Astrocyte (in vitro differentiated cells and primary cell): ENCODE measurements around the gene PAH. TPM values are rescaled to one million over a fixed set of nuclear protein-coding genes. Genes with fewer than 3 reads are reported as not detected.

Source experiments
- DNase-seq: peaks from one replicate; pipeline ENCODE4 v3.0.0-alpha.2; 2010; ENCODE audit warnings: low read depth
- FAIRE-seq: peaks from 2 replicates; lab custom pipeline; 2011; peaks lifted over from hg19 to GRCh38; lab: Jason Lieb, UNC
- H2AFZ ChIP-seq: 2 replicates; pipeline ENCODE4 v1.6.0; 2012; ENCODE audit warnings: low read depth, low read length, inconsistent platforms
- H3K27ac ChIP-seq: 2 replicates; pipeline ENCODE4 v1.5.1; 2011; ENCODE audit warnings: low read depth, low read length, inconsistent platforms
- H3K27me3 ChIP-seq: 2 replicates; pipeline ENCODE4 v1.6.0; 2011; ENCODE audit warnings: low read length, inconsistent platforms; ENCODE audit not compliant: insufficient read depth
- H3K36me3 ChIP-seq: 2 replicates; pipeline ENCODE4 v1.5.1; 2011; ENCODE audit warnings: low read length, inconsistent platforms; ENCODE audit not compliant: insufficient read depth
- H3K4me1 ChIP-seq: 2 replicates; pipeline ENCODE4 v1.5.1; 2011; ENCODE audit warnings: low read length, inconsistent platforms; ENCODE audit not compliant: insufficient read depth
- H3K4me2 ChIP-seq: 2 replicates; pipeline ENCODE4 v1.6.0; 2012; ENCODE audit warnings: low read length, inconsistent platforms
- H3K4me3 ChIP-seq: 2 replicates; pipeline ENCODE4 v1.5.1; 2011; ENCODE audit warnings: low read depth, mild to moderate bottlenecking, low read length, inconsistent platforms; ENCODE audit not compliant: insufficient read depth
- H3K79me2 ChIP-seq: 2 replicates; pipeline ENCODE4 v1.6.0; 2012; ENCODE audit warnings: mild to moderate bottlenecking, low read length, inconsistent platforms; ENCODE audit not compliant: insufficient read depth
- H3K9ac ChIP-seq: 2 replicates; pipeline ENCODE4 v1.6.0; 2012; ENCODE audit warnings: mild to moderate bottlenecking, low read length, inconsistent platforms
- H3K9me3 ChIP-seq: 2 replicates; pipeline ENCODE4 v1.5.1; 2012; ENCODE audit warnings: low read depth, mild to moderate bottlenecking, low read length, inconsistent platforms; ENCODE audit not compliant: insufficient read depth
- H4K20me1 ChIP-seq: 2 replicates; pipeline ENCODE4 v1.6.0; 2012; ENCODE audit warnings: low read length, inconsistent platforms; ENCODE audit not compliant: insufficient read depth
- H3K27ac Mint-ChIP-seq: one replicate; pipeline ENCODE4 v1.8.0; 2021; ENCODE audit warnings: mild to moderate bottlenecking, mixed read lengths; ENCODE audit not compliant: unreplicated experiment
- H3K27me3 Mint-ChIP-seq: one replicate; pipeline ENCODE4 v1.8.0; 2021; ENCODE audit warnings: low read depth, mixed read lengths; ENCODE audit not compliant: unreplicated experiment
- H3K36me3 Mint-ChIP-seq: one replicate; pipeline ENCODE4 v1.8.0; 2021; ENCODE audit warnings: low read depth, mixed read lengths; ENCODE audit not compliant: unreplicated experiment
- H3K4me1 Mint-ChIP-seq: one replicate; pipeline ENCODE4 v1.8.0; 2021; ENCODE audit warnings: low read depth, mixed read lengths; ENCODE audit not compliant: unreplicated experiment
- H3K4me3 Mint-ChIP-seq: one replicate; pipeline ENCODE4 v1.8.0; 2021; ENCODE audit warnings: mild to moderate bottlenecking, moderate library complexity, mixed read lengths; ENCODE audit not compliant: unreplicated experiment
- H3K9me3 Mint-ChIP-seq: one replicate; pipeline ENCODE4 v1.8.0; 2021; ENCODE audit warnings: mild to moderate bottlenecking, mixed read lengths; ENCODE audit not compliant: unreplicated experiment
- EZH2 ChIP-seq: IDR thresholded peaks from 2 replicates; pipeline ENCODE4 v1.6.1; 2012; ENCODE audit warnings: mild to moderate bottlenecking, low read length, inconsistent platforms; ENCODE audit not compliant: insufficient read depth
- total RNA-seq: library from RNA; stranded (reverse); gene quantifications from 2 replicates; pipeline ENCODE4 v1.2.1, GENCODE V29; 2021
- TF ChIP-seq, protein P1 (sequence below): IDR thresholded peaks from 2 replicates; pipeline ENCODE4 v1.5.1; 2011; ENCODE audit warnings: low read depth, mild to moderate bottlenecking, inconsistent platforms, low read length, moderate library complexity; ENCODE audit not compliant: insufficient read depth

PAH gene
- total RNA-seq, 1 donor from 2014 or later: not detected

DNA sequence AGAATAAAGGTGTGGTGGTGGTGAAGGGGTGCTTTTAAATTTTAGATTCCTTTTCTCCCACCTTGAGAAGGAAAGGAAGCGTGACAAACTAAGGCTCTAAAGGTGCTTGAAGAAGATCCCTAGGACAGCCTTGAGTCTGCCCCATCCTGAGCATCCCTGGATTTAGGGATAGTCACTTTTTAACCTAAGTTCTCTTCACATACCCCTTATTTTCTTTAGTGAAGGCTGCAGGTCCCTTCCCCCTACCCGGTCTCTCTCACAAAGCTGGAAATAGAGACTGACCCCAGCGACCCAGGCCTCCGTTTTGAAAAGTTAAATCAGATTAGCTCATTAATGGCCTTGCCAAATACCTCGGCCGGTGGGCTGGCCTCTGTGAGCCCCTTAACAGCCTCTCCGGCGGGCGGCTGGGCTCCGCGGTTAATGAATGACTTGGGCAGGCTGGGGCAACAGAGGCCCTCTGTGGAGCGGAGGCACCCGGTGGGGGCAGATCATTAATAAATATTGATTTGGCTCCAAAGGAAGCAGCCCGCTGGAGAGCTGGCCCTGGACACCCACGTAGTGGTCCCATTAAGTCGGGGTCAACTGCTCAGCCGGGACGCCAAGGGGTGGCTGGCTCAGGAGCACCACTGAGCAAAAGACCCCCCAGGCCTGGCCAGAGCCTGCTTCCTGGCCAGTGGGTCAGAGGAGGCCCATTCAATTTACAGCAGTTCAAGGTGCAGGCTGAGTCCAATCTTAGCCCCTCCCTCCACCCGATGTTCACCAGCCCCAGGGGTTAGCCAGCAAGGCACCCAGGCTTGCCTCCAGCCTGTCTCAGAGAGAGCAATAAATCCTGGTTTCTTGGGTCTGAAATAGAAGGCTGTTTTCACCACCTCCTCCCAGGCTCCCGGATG is 31.8 kb downstream of the PAH start:
- no peaks in the 10 kb centered on the region for H3K4me1 Mint-ChIP-seq
- no peak for TF ChIP-seq EZH2
- TF ChIP-seq, protein P1, sequence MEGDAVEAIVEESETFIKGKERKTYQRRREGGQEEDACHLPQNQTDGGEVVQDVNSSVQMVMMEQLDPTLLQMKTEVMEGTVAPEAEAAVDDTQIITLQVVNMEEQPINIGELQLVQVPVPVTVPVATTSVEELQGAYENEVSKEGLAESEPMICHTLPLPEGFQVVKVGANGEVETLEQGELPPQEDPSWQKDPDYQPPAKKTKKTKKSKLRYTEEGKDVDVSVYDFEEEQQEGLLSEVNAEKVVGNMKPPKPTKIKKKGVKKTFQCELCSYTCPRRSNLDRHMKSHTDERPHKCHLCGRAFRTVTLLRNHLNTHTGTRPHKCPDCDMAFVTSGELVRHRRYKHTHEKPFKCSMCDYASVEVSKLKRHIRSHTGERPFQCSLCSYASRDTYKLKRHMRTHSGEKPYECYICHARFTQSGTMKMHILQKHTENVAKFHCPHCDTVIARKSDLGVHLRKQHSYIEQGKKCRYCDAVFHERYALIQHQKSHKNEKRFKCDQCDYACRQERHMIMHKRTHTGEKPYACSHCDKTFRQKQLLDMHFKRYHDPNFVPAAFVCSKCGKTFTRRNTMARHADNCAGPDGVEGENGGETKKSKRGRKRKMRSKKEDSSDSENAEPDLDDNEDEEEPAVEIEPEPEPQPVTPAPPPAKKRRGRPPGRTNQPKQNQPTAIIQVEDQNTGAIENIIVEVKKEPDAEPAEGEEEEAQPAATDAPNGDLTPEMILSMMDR: no peak
- Histone ChIP-seq H3K4me1 (no peaks in the 10 kb centered on the region), H3K27me3 (peaks cover 2% of the 10 kb centered on the region), H3K4me3 (no peak overlapping the region), H3K36me3 (no peaks in the 10 kb centered on the region), H3K9ac (no peak overlapping the region), H3K4me2 (no peak overlapping the region), H3K79me2 (no peaks in the 10 kb centered on the region), H3K27ac (no peak overlapping the region), H3K9me3 (no peaks in the 10 kb centered on the region), H2AFZ (no peak overlapping the region), H4K20me1 (no peaks in the 10 kb centered on the region)
- no peak overlapping the region for H3K27ac Mint-ChIP-seq
- H3K36me3 Mint-ChIP-seq: no peaks in the 10 kb centered on the region
- FAIRE-seq (no peak), DNase-seq (no peak)
- H3K9me3 Mint-ChIP-seq: no peaks in the 10 kb centered on the region
- peaks cover 33% of the 10 kb centered on the region for H3K27me3 Mint-ChIP-seq
- no peak overlapping the region for H3K4me3 Mint-ChIP-seq

DNA sequence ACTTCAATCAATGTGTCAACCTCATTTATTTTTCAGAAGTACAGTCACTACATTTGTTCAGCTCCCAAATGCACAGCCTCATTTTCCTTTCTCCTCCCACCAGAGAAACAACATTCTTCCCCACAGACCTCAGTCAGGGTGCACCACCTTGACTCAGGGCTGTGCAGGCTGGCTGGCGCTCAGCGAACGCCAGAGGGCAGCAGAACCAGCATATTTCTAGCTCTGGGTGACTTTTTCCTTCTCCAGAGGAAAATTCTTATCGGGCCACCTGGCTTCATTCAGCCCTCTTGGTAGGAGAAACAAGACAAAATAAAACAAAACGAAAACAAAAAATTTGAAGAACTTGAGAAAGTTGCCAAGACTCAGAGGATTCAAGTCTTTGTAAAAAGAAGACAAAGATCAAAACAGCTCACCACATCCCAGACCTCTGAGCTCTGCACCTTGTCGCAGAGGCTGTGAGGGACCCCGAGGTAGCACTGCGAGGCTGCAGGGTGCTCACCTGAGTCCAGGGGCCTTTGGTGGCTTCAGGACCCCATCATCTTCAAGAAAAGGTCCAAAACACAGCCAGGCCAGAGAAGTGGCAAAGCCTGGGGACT is 33.7 kb downstream of the PAH start:
- no peak overlapping the region for H3K4me3 Mint-ChIP-seq

More for the DNA sequence above, 33.7 kb downstream of the PAH start:
- H3K9me3 Mint-ChIP-seq: no peaks in the 10 kb centered on the region
- DNase-seq (no peak), FAIRE-seq (no peak)
- H3K27me3 Mint-ChIP-seq: peaks cover 30% of the 10 kb centered on the region
- Histone ChIP-seq H3K27me3 (peaks cover 2% of the 10 kb centered on the region), H3K79me2 (no peaks in the 10 kb centered on the region), H3K4me3 (no peak overlapping the region), H2AFZ (no peak overlapping the region), H3K9me3 (no peaks in the 10 kb centered on the region), H3K27ac (no peak overlapping the region), H3K36me3 (no peaks in the 10 kb centered on the region), H3K4me1 (no peaks in the 10 kb centered on the region), H3K9ac (no peak overlapping the region), H3K4me2 (no peak overlapping the region), H4K20me1 (no peaks in the 10 kb centered on the region)
- peaks cover 2% of the 10 kb centered on the region for H3K4me1 Mint-ChIP-seq
- no peak overlapping the region for H3K27ac Mint-ChIP-seq
- H3K36me3 Mint-ChIP-seq: no peaks in the 10 kb centered on the region
- TF ChIP-seq EZH2: no peak
- TF ChIP-seq, protein P1: peak; percentile 71
